KOPT-K1 (cell line): ENCODE results near the gene ZNF697.
"Not testable (repeated sequence)": the region's sequence is repeated elsewhere in the genome, so short reads cannot be mapped to it uniquely, and the experiment has no call there.

Source experiments
- H3K27ac ChIP-seq: fragments of 200-600 bp; sonication (generic); 2 replicates; pipeline ENCODE4 v1.5.1; 2016; ENCODE audit warnings: antibody characterized with exemption, mild to moderate bottlenecking, low read depth, low read length; ENCODE audit not compliant: poor library complexity, severe bottlenecking
- H3K36me3 ChIP-seq: fragments of 200-600 bp; sonication (generic); 2 replicates; pipeline ENCODE4 v1.5.1; 2017; ENCODE audit warnings: antibody characterized with exemption, mild to moderate bottlenecking, low read length, moderate library complexity; ENCODE audit not compliant: insufficient read depth
- H3K9me3 ChIP-seq: fragments of 200-600 bp; sonication (generic); 2 replicates; pipeline ENCODE4 v1.5.1; 2017; ENCODE audit warnings: antibody characterized with exemption, low read length, mild to moderate bottlenecking; ENCODE audit not compliant: insufficient read depth, poor library complexity, severe bottlenecking

Gene ZNF697

GRCh38 chr1:119631086-119631432 lies 17.0 kb downstream of the ZNF697 start:
- no peaks in the 10 kb centered on the region for H3K36me3 ChIP-seq

GRCh38 chr1:119626841-119627240 lies 21.2 kb downstream of the ZNF697 start:
- Histone ChIP-seq H3K9me3 (no peaks in the 10 kb centered on the region), H3K27ac (no peak overlapping the region), H3K36me3 (no peaks in the 10 kb centered on the region)

More at GRCh38 chr1:119631086-119631432, 17.0 kb downstream of the ZNF697 start:
- no peak overlapping the region for H3K27ac ChIP-seq
- H3K9me3 ChIP-seq = no peaks in the 10 kb centered on the region

GRCh38 chr1:119626011-119626545 lies 22.0 kb downstream of the ZNF697 start:
- H3K36me3 ChIP-seq = no peaks in the 10 kb centered on the region
- H3K27ac ChIP-seq = no peak overlapping the region

GRCh38 chr1:119623678-119624077 lies 24.4 kb downstream of the ZNF697 start:
- Histone ChIP-seq H3K36me3 (no peaks in the 10 kb centered on the region), H3K9me3 (no peaks in the 10 kb centered on the region), H3K27ac (no peak overlapping the region)

More at GRCh38 chr1:119626011-119626545, 22.0 kb downstream of the ZNF697 start:
- H3K9me3 ChIP-seq = no peaks in the 10 kb centered on the region

GRCh38 chr1:119623193-119623515 lies 24.9 kb downstream of the ZNF697 start:
- no peak overlapping the region for H3K27ac ChIP-seq
- H3K36me3 ChIP-seq = no peaks in the 10 kb centered on the region
- no peaks in the 10 kb centered on the region for H3K9me3 ChIP-seq

- no peaks in the 10 kb centered on the region for H3K9me3 ChIP-seq
- H3K27ac ChIP-seq = no peak overlapping the region
- H3K36me3 ChIP-seq = no peaks in the 10 kb centered on the region
Observed at GRCh38 chr1:119622311-119623192, 25.5 kb downstream of the ZNF697 start.

GRCh38 chr1:119621705-119622104 lies 26.4 kb downstream of the ZNF697 start:
- Histone ChIP-seq H3K36me3 (no peaks in the 10 kb centered on the region), H3K9me3 (no peaks in the 10 kb centered on the region), H3K27ac (no peak overlapping the region)

GRCh38 chr1:119617751-119618691 lies 30.0 kb downstream of the ZNF697 start:
- no peaks in the 10 kb centered on the region for H3K9me3 ChIP-seq
- no peaks in the 10 kb centered on the region for H3K36me3 ChIP-seq
- H3K27ac ChIP-seq = no peak overlapping the region

GRCh38 chr1:119616748-119617147 lies 31.3 kb downstream of the ZNF697 start:
- H3K9me3 ChIP-seq, H3K27ac ChIP-seq, H3K36me3 ChIP-seq: not testable (repeated sequence)

GRCh38 chr1:119615100-119615499 lies 33.0 kb downstream of the ZNF697 start:
- not testable (repeated sequence) for H3K9me3 ChIP-seq, H3K27ac ChIP-seq, H3K36me3 ChIP-seq

GRCh38 chr1:119613769-119614720 lies 34.0 kb downstream of the ZNF697 start:
- Histone ChIP-seq H3K9me3 (no peaks in the 10 kb centered on the region), H3K27ac (no peak overlapping the region), H3K36me3 (no peaks in the 10 kb centered on the region)

- H3K9me3 ChIP-seq = no peaks in the 10 kb centered on the region
- H3K27ac ChIP-seq = no peak overlapping the region
- no peaks in the 10 kb centered on the region for H3K36me3 ChIP-seq
Observed at GRCh38 chr1:119611701-119612113, 36.4 kb downstream of the ZNF697 start.

GRCh38 chr1:119608816-119609215 lies 39.2 kb downstream of the ZNF697 start:
- not testable (repeated sequence) for H3K9me3 ChIP-seq, H3K27ac ChIP-seq, H3K36me3 ChIP-seq

GRCh38 chr1:119607087-119607807 lies 40.8 kb downstream of the ZNF697 start:
- not testable (repeated sequence) for H3K27ac ChIP-seq, H3K36me3 ChIP-seq, H3K9me3 ChIP-seq
